ENCODE measurements around the gene APLF. TPM values are rescaled to one million over a fixed set of nuclear protein-coding genes. Genes with fewer than 3 reads are reported as not detected.
"Not testable (repeated sequence)": the region's sequence is repeated elsewhere in the genome, so short reads cannot be mapped to it uniquely, and the experiment has no call there.

APLF gene
- total RNA-seq, 8 experiments from 2014 or later, result 1.8 to 3.9 (median 3.0) TPM

- H3K4me1 ChIP-seq (replicated peaks in 1 of 2); ATAC-seq (replicated peaks in 6 of 8); H3K4me3 ChIP-seq; in situ Hi-C loops (cut with MboI; ENCODE audit: low pct_unique_long_range_greater_than_20kb in 2 of 9, low sequenced_read_pairs in 9 of 9, unreplicated experiment in 9 of 9); H3K27ac ChIP-seq: not testable (repeated sequence)
- WGBS, 10 experiments, result 87 to 100% (median 100%) methylated on average over 1 to 3 of the region's 16 CpGs; no CpG with 5 or more reads in 7 of the 10 experiments
These were observed 59.6 kb downstream of the APLF start for GRCh38 chr2:68526943-68527342.

DNA sequence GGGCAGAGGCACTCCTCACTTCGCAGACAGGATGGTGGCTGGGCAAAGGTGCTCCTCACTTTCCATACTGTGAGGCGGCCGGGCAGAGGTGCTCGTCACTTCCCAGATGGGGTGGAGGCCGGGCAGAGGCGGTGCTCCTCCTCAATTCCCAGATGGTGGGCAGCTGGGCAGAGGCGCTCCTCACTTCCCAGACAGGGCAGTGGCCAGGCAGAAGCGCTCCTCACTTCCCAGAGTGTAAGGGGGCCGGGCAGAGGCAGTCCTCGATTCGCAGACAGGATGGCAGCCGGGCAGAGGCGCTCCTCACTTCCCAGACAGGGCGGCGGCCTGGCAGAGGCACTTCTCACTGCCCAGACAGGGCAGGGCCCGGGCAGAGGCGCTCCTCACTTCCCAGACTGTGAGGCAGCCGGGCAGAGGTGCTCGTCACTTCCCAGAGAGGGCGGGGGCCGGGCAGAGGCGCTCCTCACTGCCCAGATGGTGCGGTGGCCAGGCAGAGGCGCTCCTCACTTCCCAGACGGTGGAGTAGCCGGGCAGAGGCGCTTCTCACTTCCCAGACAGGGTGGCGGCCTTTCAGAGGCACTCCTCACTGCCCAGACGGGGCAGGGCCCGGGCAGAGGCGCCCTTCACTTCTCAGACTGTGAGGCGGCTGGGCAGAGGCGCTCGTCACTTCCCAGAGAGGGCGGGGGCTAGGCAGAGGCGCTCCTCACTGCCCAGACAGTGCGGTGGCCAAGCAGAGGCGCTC, 60.1 kb downstream of the APLF start:
- ATAC-seq (replicated peaks in 6 of 8); in situ Hi-C loops (cut with MboI; ENCODE audit: low pct_unique_long_range_greater_than_20kb in 2 of 9, low sequenced_read_pairs in 9 of 9, unreplicated experiment in 9 of 9); H3K4me1 ChIP-seq (replicated peaks in 1 of 2); H3K4me3 ChIP-seq; H3K27ac ChIP-seq: not testable (repeated sequence)
- 100% methylated on average over 1 to 9 of the region's 38 CpGs; no CpG with 5 or more reads in 8 of the 10 experiments for WGBS, 10 experiments

DNA sequence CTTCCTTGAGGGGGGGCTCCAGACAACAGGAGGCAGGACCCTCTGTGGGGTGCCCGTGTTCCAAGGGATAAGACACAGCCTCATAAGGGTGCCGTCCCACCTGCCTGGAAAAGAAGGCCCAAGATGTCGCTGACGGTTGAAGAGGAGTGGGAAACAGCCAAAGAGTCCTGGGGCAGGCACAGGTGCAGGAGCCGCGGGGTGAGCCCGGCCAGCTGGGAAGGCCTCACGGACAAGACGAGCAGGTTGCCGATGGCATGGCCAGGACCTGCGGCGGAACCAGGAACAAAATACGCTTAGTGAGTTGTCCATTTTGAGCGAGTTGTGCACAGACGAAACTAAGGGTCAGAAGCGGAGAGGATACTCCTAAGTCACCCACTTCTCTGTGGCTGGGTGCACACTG, 61.8 kb downstream of the APLF start:
- H3K4me3 ChIP-seq; in situ Hi-C loops (cut with MboI; ENCODE audit: low pct_unique_long_range_greater_than_20kb in 2 of 9, low sequenced_read_pairs in 9 of 9, unreplicated experiment in 9 of 9); H3K27ac ChIP-seq; ATAC-seq (replicated peaks in 6 of 8); H3K4me1 ChIP-seq (replicated peaks in 1 of 2): not testable (repeated sequence)
- no CpG with 5 or more reads among the region's 16 CpGs for WGBS, 10 experiments

- H3K4me1 ChIP-seq (replicated peaks in 1 of 2); H3K4me3 ChIP-seq; H3K27ac ChIP-seq; ATAC-seq (replicated peaks in 6 of 8); in situ Hi-C loops (cut with MboI; ENCODE audit: low pct_unique_long_range_greater_than_20kb in 2 of 9, low sequenced_read_pairs in 9 of 9, unreplicated experiment in 9 of 9): not testable (repeated sequence)
- no CpG with 5 or more reads among the region's 17 CpGs for WGBS, 10 experiments
These were observed 62.3 kb downstream of the APLF start for GRCh38 chr2:68529651-68530050.

DNA sequence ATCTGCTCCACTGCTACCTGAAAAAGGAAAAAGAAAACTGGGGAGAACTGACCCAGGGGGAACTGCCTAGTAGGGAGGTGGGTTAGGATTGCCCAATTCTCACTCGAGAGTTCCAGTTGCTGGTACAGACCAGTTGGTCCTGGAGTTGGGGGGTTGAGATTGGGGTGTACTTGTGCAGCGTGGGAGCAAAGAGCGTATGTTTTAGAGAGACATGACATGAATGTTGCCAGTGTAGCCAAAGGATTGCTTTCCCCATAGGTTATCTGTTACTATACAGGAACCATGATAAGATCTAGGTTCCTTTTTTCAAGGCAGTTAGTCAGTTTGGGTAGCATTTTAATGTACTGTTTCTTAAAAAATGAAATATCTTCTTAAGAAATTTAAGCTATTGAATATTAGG, 68.6 kb downstream of the APLF start:
- in situ Hi-C loops (cut with MboI; ENCODE audit: low pct_unique_long_range_greater_than_20kb in 2 of 9, low sequenced_read_pairs in 9 of 9, unreplicated experiment in 9 of 9), result no loop called here
- ATAC-seq (replicated peaks in 6 of 8), result no peak
- WGBS, 10 experiments, result 76 to 100% (median 94%) methylated on average over 2 to 3 of the region's 3 CpGs; no CpG with 5 or more reads in 3 of the 10 experiments
- Histone ChIP-seq H3K4me1 (replicated peaks in 1 of 2) (no peaks in the 10 kb centered on the region), H3K4me3 (no peak overlapping the region), H3K27ac (no peak overlapping the region)

- Histone ChIP-seq H3K4me1 (replicated peaks in 1 of 2) (no peaks in the 10 kb centered on the region), H3K4me3 (no peak overlapping the region), H3K27ac (no peak overlapping the region)
- in situ Hi-C loops (cut with MboI; ENCODE audit: low pct_unique_long_range_greater_than_20kb in 2 of 9, low sequenced_read_pairs in 9 of 9, unreplicated experiment in 9 of 9), result no loop called here
- ATAC-seq (replicated peaks in 6 of 8), result no peak
- WGBS, 10 experiments, result 50 to 100% (median 86%) methylated on average over 1 to 3 of the region's 4 CpGs; no CpG with 5 or more reads in 1 of the 10 experiments
These were observed 69.6 kb downstream of the APLF start for GRCh38 chr2:68537011-68537410.

- no peaks in the 10 kb centered on the region for H3K4me1 ChIP-seq (replicated peaks in 1 of 2)
- 20 to 100% (median 78%) methylated on average over 1 to 2 of the region's 2 CpGs; no CpG with 5 or more reads in 2 of the 10 experiments for WGBS, 10 experiments
- in situ Hi-C loops (cut with MboI; ENCODE audit: low pct_unique_long_range_greater_than_20kb in 2 of 9, low sequenced_read_pairs in 9 of 9, unreplicated experiment in 9 of 9), result no loop called here
- ATAC-seq (replicated peaks in 6 of 8), result no peak
- no peak overlapping the region for H3K27ac ChIP-seq
- no peak overlapping the region for H3K4me3 ChIP-seq
These were observed 70.4 kb downstream of the APLF start for GRCh38 chr2:68537809-68538208.

- Histone ChIP-seq H3K4me1 (replicated peaks in 1 of 2) (no peaks in the 10 kb centered on the region), H3K4me3 (no peak overlapping the region), H3K27ac (no peak overlapping the region)
- in situ Hi-C loops (cut with MboI; ENCODE audit: low pct_unique_long_range_greater_than_20kb in 2 of 9, low sequenced_read_pairs in 9 of 9, unreplicated experiment in 9 of 9), result no loop called here
- WGBS, 10 experiments, result 54 to 100% (median 75%) methylated on average over 1 to 2 of the region's 2 CpGs; no CpG with 5 or more reads in 3 of the 10 experiments
- peak in 1 of 8 experiments; percentile 60 for ATAC-seq (replicated peaks in 6 of 8)
These were observed 77.4 kb downstream of the APLF start for GRCh38 chr2:68544811-68545210.

DNA sequence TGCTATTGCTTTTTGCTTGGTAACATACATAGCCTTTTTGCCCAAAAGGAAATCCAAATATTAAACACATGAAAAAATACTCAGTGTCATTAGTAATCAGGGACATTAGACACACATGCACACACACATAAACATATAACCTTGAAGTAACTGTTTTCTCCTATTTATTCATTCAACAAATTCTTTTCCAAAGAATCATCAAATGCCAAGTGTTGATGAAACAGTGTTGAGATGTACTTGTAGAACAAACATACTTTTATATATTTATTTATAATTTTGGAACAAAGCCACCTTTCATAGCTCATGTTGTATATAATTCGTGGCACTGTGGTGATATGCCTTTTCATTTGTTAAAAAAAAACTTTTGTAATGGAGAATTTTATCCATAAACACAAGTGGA, 81.0 kb downstream of the APLF start:
- in situ Hi-C loops (cut with MboI; ENCODE audit: low pct_unique_long_range_greater_than_20kb in 2 of 9, low sequenced_read_pairs in 9 of 9, unreplicated experiment in 9 of 9), result no loop called here
- Histone ChIP-seq H3K27ac (no peak overlapping the region), H3K4me3 (no peak overlapping the region), H3K4me1 (replicated peaks in 1 of 2) (no peaks in the 10 kb centered on the region)
- 40 to 100% (median 79%) methylated on average over 1 of the region's 1 CpG; no CpG with 5 or more reads in 4 of the 10 experiments for WGBS, 10 experiments
- ATAC-seq (replicated peaks in 6 of 8), result no peak

DNA sequence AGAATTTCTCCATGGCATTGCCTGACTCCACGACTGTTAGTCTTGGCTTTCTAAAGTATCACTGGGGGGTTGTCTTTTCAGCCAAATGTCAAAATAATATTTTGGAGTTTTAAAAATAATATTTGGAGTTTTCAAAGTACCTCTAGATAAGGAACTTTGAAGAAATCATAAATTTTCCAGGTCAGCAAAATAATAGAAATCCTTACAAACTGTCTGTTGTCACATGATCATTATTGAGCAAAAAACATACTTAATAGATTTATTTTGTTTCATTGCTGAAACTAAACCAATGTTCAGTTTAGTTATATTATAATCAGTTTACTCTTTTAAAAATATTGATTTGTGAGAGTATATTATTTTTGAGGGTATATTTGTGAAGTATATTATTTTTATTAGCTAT, 85.7 kb downstream of the APLF start:
- in situ Hi-C loops (cut with MboI; ENCODE audit: low pct_unique_long_range_greater_than_20kb in 2 of 9, low sequenced_read_pairs in 9 of 9, unreplicated experiment in 9 of 9), result no loop called here
- no peak for ATAC-seq (replicated peaks in 6 of 8)
- no peak overlapping the region for H3K4me3 ChIP-seq
- WGBS, 10 experiments, result 71 to 100% (median 86%) methylated on average over 1 of the region's 1 CpG; no CpG with 5 or more reads in 1 of the 10 experiments
- H3K27ac ChIP-seq, result no peak overlapping the region
- no peaks in the 10 kb centered on the region for H3K4me1 ChIP-seq (replicated peaks in 1 of 2)

DNA sequence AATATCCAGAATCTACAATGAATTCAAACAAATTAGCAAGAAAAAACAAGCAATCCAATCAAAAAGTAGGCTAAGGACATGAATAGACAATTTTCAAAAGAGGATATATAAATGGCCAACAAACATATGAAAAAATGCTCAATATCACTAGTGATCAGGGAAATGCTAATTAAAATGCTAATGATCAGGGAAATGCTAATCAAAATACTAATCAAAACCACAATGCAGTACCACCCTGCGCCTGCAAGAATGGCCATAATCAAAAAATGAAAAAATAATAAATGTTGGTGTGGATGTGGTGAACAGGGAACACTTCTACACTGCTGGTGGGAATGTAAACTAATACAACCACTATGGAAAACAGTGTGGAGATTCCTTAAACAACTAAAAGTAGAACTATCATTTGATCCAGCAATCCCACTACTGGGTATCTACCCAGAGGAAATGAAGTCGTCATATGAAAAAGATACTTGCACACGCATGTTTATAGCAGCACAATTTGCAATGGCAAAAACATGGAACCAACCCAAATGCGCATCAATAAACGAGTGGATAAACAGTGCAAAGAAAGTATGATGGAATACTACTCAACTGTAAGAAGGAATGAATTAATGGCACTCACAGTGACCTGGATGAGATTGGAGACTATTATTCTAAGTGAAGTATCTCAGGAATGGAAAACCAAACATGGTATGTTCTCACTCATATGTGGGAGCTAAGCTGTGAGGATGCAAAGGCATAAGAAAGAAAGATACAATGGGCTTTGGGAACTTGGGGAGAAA, 88.2 kb downstream of the APLF start:
- H3K4me3 ChIP-seq; H3K4me1 ChIP-seq (replicated peaks in 1 of 2); in situ Hi-C loops (cut with MboI; ENCODE audit: low pct_unique_long_range_greater_than_20kb in 2 of 9, low sequenced_read_pairs in 9 of 9, unreplicated experiment in 9 of 9); H3K27ac ChIP-seq: not testable (repeated sequence)
- 11 to 97% (median 82%) methylated on average over 2 to 5 of the region's 5 CpGs; no CpG with 5 or more reads in 1 of the 10 experiments for WGBS, 10 experiments
- ATAC-seq (replicated peaks in 6 of 8), result peak in 3 of 8 experiments; percentile 52 to 76 (median 72)

DNA sequence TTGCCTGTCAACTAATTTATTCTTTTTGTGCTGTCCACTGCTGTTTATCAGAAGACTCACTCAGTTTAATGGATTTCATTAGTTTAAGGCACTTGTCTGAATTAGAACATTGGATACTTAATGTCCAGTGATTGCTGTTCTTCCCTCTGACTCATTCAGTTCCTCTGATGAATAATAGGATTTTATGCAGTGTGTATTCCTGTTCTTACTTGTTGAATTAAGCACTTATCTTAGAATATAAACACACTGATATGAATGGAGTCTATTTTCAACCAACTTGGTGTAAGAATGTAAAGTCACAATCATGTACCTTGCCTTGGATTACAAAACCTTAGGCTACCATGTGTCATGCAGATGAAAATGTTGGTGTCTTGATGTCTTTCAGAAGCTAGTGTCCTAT, 89.0 kb downstream of the APLF start:
- Histone ChIP-seq H3K27ac (no peak overlapping the region), H3K4me1 (replicated peaks in 1 of 2) (no peaks in the 10 kb centered on the region), H3K4me3 (no peak overlapping the region)
- in situ Hi-C loops (cut with MboI; ENCODE audit: low pct_unique_long_range_greater_than_20kb in 2 of 9, low sequenced_read_pairs in 9 of 9, unreplicated experiment in 9 of 9), result no loop called here
- ATAC-seq (replicated peaks in 6 of 8), result peak in 3 of 8 experiments; percentile 49 to 80 (median 75)

DNA sequence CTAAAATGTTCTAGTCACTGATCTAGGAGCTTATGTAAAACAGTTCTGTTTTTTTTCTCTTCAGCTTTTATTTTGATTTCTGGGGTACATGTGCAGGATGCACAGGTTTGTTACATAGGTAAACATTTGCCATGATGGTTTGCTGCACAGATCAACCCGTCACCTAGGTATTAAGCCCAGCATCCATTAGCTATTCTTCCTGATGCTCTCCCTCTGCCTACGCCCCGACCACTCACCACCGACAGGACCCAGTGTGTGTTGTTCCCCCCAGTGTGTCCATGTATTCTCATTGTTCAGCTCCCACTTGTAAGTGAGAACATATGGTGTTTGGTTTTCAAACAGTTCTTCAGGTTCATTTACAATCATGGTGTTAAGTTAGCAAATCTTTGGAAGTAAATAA, 91.2 kb downstream of the APLF start:
- ATAC-seq (replicated peaks in 6 of 8), result no peak
- Histone ChIP-seq H3K4me3 (no peak overlapping the region), H3K4me1 (replicated peaks in 1 of 2) (no peaks in the 10 kb centered on the region), H3K27ac (no peak overlapping the region)
- 70 to 100% (median 80%) methylated on average over 1 to 4 of the region's 4 CpGs; no CpG with 5 or more reads in 1 of the 10 experiments for WGBS, 10 experiments
- in situ Hi-C loops (cut with MboI; ENCODE audit: low pct_unique_long_range_greater_than_20kb in 2 of 9, low sequenced_read_pairs in 9 of 9, unreplicated experiment in 9 of 9), result no loop called here

Measured in motor neuron (in vitro differentiated cells).